Fibroblast of lung (primary cell): ENCODE results near the gene PARG.

Experiments used
- CTCF ChIP-seq, 2 donors: IDR thresholded peaks in 1 of 2; conservative IDR thresholded peaks in 1 of 2; 1 replicate in 1 of 2; 2 replicates in 1 of 2; pipeline ENCODE4 v1.5.1; 2011 to 2012; ENCODE audit warnings: low read length in 2 of 2, control low read depth in 1 of 2, inconsistent platforms in 1 of 2, low read depth in 1 of 2, mild to moderate bottlenecking in 1 of 2
- EZH2 ChIP-seq: IDR thresholded peaks from 2 replicates; pipeline ENCODE4 v1.5.1; 2012; ENCODE audit warnings: low read length, control low read depth, mild to moderate bottlenecking; ENCODE audit errors: missing control alignments

- TF ChIP-seq CTCF (conservative IDR thresholded peaks at IDR 0.05 in 1 of 2, IDR thresholded peaks at IDR 0.05 in 1 of 2; ENCODE audit: low read depth in 1 of 2, low read length in 2 of 2) (no peak), EZH2 (no peak)
Observed at GRCh38 chr10:49837051-49837478, 104.8 kb downstream of the PARG start.
